Coronary artery (tissue), 2 donors: Measurements from ENCODE around the gene GATD1.

Source experiments
- DNase-seq: peaks from one replicate; pipeline ENCODE4 v3.0.0-alpha.2; 2017; ENCODE audit warnings: low spot score
- H3K27ac ChIP-seq, 2 donors: fragments of 200-600 bp; sonication (generic); one replicate each; pipeline ENCODE4 v1.5.1; 2016 to 2019
- H3K4me3 ChIP-seq: fragments of 200-600 bp; sonication (generic); 2 replicates; pipeline ENCODE4 v1.5.1; 2016; ENCODE audit warnings: mild to moderate bottlenecking, moderate library complexity
- CTCF ChIP-seq: fragments of 200-600 bp; sonication (generic); IDR thresholded peaks from one replicate; pipeline ENCODE4 v1.5.1; 2019; ENCODE audit warnings: antibody characterized with exemption

GATD1 gene

GRCh38 chr11:721741-722345, 55.4 kb downstream of the GATD1 start:
- no peak for DNase-seq
- TF ChIP-seq CTCF: no peak
- Histone ChIP-seq H3K4me3 (peak overlapping the region; percentile 27), H3K27ac (no peak overlapping the region)

- no peak for DNase-seq
- H3K4me3 ChIP-seq: peak overlapping the region; percentile 11
- TF ChIP-seq CTCF: no peak
- H3K27ac ChIP-seq: no peak overlapping the region
Observed at GRCh38 chr11:721247-721740, 56.0 kb downstream of the GATD1 start.

- H3K27ac ChIP-seq: no peak overlapping the region
- no peak for TF ChIP-seq CTCF
- H3K4me3 ChIP-seq: peak overlapping the region; percentile 11
- DNase-seq: no peak
Observed at GRCh38 chr11:720642-721246, 56.5 kb downstream of the GATD1 start.

GRCh38 chr11:720017-720641, 57.2 kb downstream of the GATD1 start:
- TF ChIP-seq CTCF: no peak
- H3K4me3 ChIP-seq: no peak overlapping the region
- no peak for DNase-seq
- H3K27ac ChIP-seq: no peak overlapping the region

- Histone ChIP-seq H3K27ac (no peak overlapping the region), H3K4me3 (no peak overlapping the region)
- no peak for TF ChIP-seq CTCF
- DNase-seq: peak; percentile 71
Observed at GRCh38 chr11:719214-720016, 57.9 kb downstream of the GATD1 start.
